ENCODE data around the gene EPB41L1.

GRCh38 chr20:36249450-36249849, 94.9 kb downstream of the EPB41L1 start:
- TF ChIP-seq CTCF (IDR thresholded peaks at IDR 0.05), result no peak
- TF ChIP-seq POLR2A (IDR thresholded peaks at IDR 0.05), result no peak

Measured in lower leg skin (tissue), 3 donors.